Testis (tissue), 3 donors: ENCODE results near the gene IL22RA1. TPM values are rescaled to one million over a fixed set of nuclear protein-coding genes. Genes with fewer than 3 reads are reported as not detected.

ENCODE experiments used
- DNase-seq: peaks from one replicate; pipeline ENCODE4 v3.0.0-alpha.2; 2019
- H3K27ac ChIP-seq, 2 donors: fragments of 200-600 bp; sonication (generic); one replicate each; pipeline ENCODE4 v1.5.1; 2019
- H3K27me3 ChIP-seq: fragments of 200-600 bp; sonication (generic); one replicate; pipeline ENCODE4 v1.5.1; 2019
- H3K36me3 ChIP-seq: fragments of 200-600 bp; sonication (generic); one replicate; pipeline ENCODE4 v1.5.1; 2017; ENCODE audit warnings: low read depth; ENCODE audit errors: missing control alignments
- H3K4me1 ChIP-seq: fragments of 200-600 bp; sonication (generic); one replicate; pipeline ENCODE4 v1.5.1; 2019
- H3K4me3 ChIP-seq, 2 donors: fragments of 200-600 bp; sonication (generic); one replicate each; pipeline ENCODE4 v1.5.1; 2017 to 2019
- H3K9me3 ChIP-seq: fragments of 200-600 bp; sonication (generic); one replicate; pipeline ENCODE4 v1.5.1; 2017
- POLR2A ChIP-seq: fragments of 450-650 bp; IDR thresholded peaks from one replicate; pipeline ENCODE4 v1.6.1; 2017; ENCODE audit warnings: antibody characterized with exemption, mild to moderate bottlenecking, moderate library complexity
- WGBS, 2 donors: methylation state at CpG; one replicate each; pipeline ENCODE4 v1.1.5; 2018; 5-methylcytosine and 5-hydroxymethylcytosine counted together
- intact Hi-C: fragments of 100-400 bp; cut with DNase I; formaldehyde crosslinking; loops from one replicate; pipeline ENCODE4 v1.15.1; 2023; ENCODE audit warnings: low total_unique reads
- polyA plus RNA-seq: library from polyadenylated mRNA; stranded (reverse); fragments of 350-450 nt; fragmentation: Illumina TruSeq; extraction: RNeasy Lipid Tissue Mini Kit (QIAGEN cat#74804); gene quantifications from one replicate; pipeline ENCODE4 v1.2.3, GENCODE V29; 2014; ENCODE audit warnings: low read depth, low replicate concordance; ENCODE audit not compliant: insufficient read depth
- total RNA-seq, 2 donors: library from RNA; depleted of rRNA; stranded (reverse); fragments of >200 nt; gene quantifications; one replicate each; pipeline ENCODE4 v1.2.3, GENCODE V29; 2016
- TF ChIP-seq, protein P1 (sequence below), 3 experiments: fragments of 450-650 bp in 2 of 3; fragments of 200-600 bp in 1 of 3; sonication (generic) in 1 of 3; IDR thresholded peaks; one replicate each; pipeline ENCODE4 v1.5.1; 2016 to 2019; ENCODE audit warnings: antibody characterized with exemption in 3 of 3, mild to moderate bottlenecking in 2 of 3, moderate library complexity in 1 of 3

IL22RA1 gene
- total and polyA plus RNA-seq, 3 donors from 2014 or later, result 0.31 to 0.95 (median 0.93) TPM

- Histone ChIP-seq H3K4me1 (peaks cover 4% of the 10 kb centered on the region), H3K36me3 (no peaks in the 10 kb centered on the region), H3K9me3 (no peaks in the 10 kb centered on the region), H3K4me3 (no peak overlapping the region), H3K27ac (no peak overlapping the region), H3K27me3 (no peaks in the 10 kb centered on the region)
- TF ChIP-seq, protein P1, sequence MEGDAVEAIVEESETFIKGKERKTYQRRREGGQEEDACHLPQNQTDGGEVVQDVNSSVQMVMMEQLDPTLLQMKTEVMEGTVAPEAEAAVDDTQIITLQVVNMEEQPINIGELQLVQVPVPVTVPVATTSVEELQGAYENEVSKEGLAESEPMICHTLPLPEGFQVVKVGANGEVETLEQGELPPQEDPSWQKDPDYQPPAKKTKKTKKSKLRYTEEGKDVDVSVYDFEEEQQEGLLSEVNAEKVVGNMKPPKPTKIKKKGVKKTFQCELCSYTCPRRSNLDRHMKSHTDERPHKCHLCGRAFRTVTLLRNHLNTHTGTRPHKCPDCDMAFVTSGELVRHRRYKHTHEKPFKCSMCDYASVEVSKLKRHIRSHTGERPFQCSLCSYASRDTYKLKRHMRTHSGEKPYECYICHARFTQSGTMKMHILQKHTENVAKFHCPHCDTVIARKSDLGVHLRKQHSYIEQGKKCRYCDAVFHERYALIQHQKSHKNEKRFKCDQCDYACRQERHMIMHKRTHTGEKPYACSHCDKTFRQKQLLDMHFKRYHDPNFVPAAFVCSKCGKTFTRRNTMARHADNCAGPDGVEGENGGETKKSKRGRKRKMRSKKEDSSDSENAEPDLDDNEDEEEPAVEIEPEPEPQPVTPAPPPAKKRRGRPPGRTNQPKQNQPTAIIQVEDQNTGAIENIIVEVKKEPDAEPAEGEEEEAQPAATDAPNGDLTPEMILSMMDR (IDR thresholded peaks at IDR 0.05), result no peak
- no peak for TF ChIP-seq POLR2A
- DNase-seq, result no peak
- intact Hi-C loops, result no loop called here
- WGBS, 2 donors, result 90 to 93% methylated on average over 10 of the region's 10 CpGs
Observed at GRCh38 chr1:24141311-24141997, 1.5 kb downstream of the IL22RA1 start.

DNA sequence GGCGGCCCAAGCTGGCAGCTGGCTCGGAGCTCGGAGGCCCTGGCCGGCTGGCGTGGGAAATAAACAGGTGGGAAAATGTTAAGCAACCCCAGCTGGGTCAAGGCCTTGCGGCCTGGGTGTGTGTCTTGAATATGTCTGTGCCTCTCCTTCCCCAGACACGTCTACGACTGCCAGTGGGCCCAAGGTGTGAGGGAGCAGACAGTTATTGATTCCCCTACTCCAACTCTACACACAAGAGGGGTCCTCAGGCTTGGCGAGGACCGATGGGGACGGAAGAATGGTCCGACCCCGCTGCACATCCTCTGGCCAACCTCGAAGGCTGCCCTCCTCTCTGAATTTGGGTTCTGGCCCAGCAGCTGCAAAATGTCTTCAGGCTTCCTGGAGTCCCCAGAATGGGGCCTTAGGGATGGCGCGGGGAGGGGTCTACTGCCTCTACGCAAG lies 2.2 kb downstream of the IL22RA1 start:
- Histone ChIP-seq H3K36me3 (no peaks in the 10 kb centered on the region), H3K27me3 (no peaks in the 10 kb centered on the region), H3K27ac (no peak overlapping the region), H3K4me1 (peaks cover 4% of the 10 kb centered on the region), H3K4me3 (no peak overlapping the region), H3K9me3 (no peaks in the 10 kb centered on the region)
- 86 to 91% methylated on average over 17 of the region's 17 CpGs for whole genome bisulfite sequencing, 2 donors
- TF ChIP-seq, protein P1 (IDR thresholded peaks at IDR 0.05), result no peak
- no peak for TF ChIP-seq POLR2A
- intact Hi-C loops, result no loop called here
- DNase-seq, result no peak

- TF ChIP-seq POLR2A, result no peak
- TF ChIP-seq, protein P1 (IDR thresholded peaks at IDR 0.05), result no peak
- peaks cover 4% of the 10 kb centered on the region for H3K4me1 ChIP-seq
- H3K27ac ChIP-seq, result no peak overlapping the region
- no peaks in the 10 kb centered on the region for H3K9me3 ChIP-seq
- intact Hi-C loops, result no loop called here
- no peak overlapping the region for H3K4me3 ChIP-seq
- no peaks in the 10 kb centered on the region for H3K36me3 ChIP-seq
- no peaks in the 10 kb centered on the region for H3K27me3 ChIP-seq
- no peak for DNase-seq
- 80 to 83% methylated on average over 11 of the region's 11 CpGs for WGBS, 2 donors
Observed at GRCh38 chr1:24139841-24140425, 3.0 kb downstream of the IL22RA1 start.

- no peaks in the 10 kb centered on the region for H3K27me3 ChIP-seq
- no peak overlapping the region for H3K27ac ChIP-seq
- no peak overlapping the region for H3K4me3 ChIP-seq
- WGBS, 2 donors, result 85 to 88% methylated on average over 2 of the region's 2 CpGs
- no peaks in the 10 kb centered on the region for H3K36me3 ChIP-seq
- H3K4me1 ChIP-seq, result peaks cover 4% of the 10 kb centered on the region
- no peaks in the 10 kb centered on the region for H3K9me3 ChIP-seq
- no peak for DNase-seq
- TF ChIP-seq POLR2A, result no peak
- TF ChIP-seq, protein P1 (IDR thresholded peaks at IDR 0.05), result no peak
- intact Hi-C loops, result no loop called here
Observed at GRCh38 chr1:24139222-24139489, 3.8 kb downstream of the IL22RA1 start.
